KBM-7 (cell line): ENCODE results near the gene ERMP1.
"Not testable (repeated sequence)": the region's sequence is repeated elsewhere in the genome, so short reads cannot be mapped to it uniquely, and the experiment has no call there.

ENCODE experiments used
- DNase-seq: peaks from one replicate; pipeline ENCODE4 v3.0.0-alpha.2; 2015
- in situ Hi-C: fragments of 300-500 bp; cut with MboI; formaldehyde crosslinking; loops from 2 replicates; pipeline ENCODE4 v1.14.3; 2020; ENCODE audit warnings: low sequenced_read_pairs, low pct_unique_long_range_greater_than_20kb, mixed read lengths

The ERMP1 gene

GRCh38 chr9:5832071-5832537 lies 813 bp downstream of the ERMP1 start:
- in situ Hi-C loops = no loop called here
- peak; percentile 71 for DNase-seq

- in situ Hi-C loops = no loop called here
- no peak for DNase-seq
Measured at GRCh38 chr9:5825895-5826622, 6.9 kb downstream of the ERMP1 start.

- in situ Hi-C loops = no loop called here
- no peak for DNase-seq
Measured at GRCh38 chr9:5825223-5825622, 7.7 kb downstream of the ERMP1 start.

GRCh38 chr9:5820425-5820824 lies 12.5 kb downstream of the ERMP1 start:
- in situ Hi-C loops = no loop called here
- DNase-seq = no peak

- in situ Hi-C loops = no loop called here
- no peak for DNase-seq
Measured at GRCh38 chr9:5819174-5819573, 13.7 kb downstream of the ERMP1 start.

- in situ Hi-C loops = no loop called here
- no peak for DNase-seq
Measured at GRCh38 chr9:5818424-5819142, 14.3 kb downstream of the ERMP1 start.

GRCh38 chr9:5817862-5818261 lies 15.1 kb downstream of the ERMP1 start:
- in situ Hi-C loops = no loop called here
- peak; percentile 39 for DNase-seq

GRCh38 chr9:5815461-5815860 lies 17.5 kb downstream of the ERMP1 start:
- in situ Hi-C loops = no loop called here
- DNase-seq = no peak

- in situ Hi-C loops = no loop called here
- no peak for DNase-seq
Measured at GRCh38 chr9:5813824-5814223, 19.1 kb downstream of the ERMP1 start.

GRCh38 chr9:5811751-5812150 lies 21.2 kb downstream of the ERMP1 start:
- in situ Hi-C loops = no loop called here
- no peak for DNase-seq

GRCh38 chr9:5805478-5805877 lies 27.4 kb downstream of the ERMP1 start:
- no peak for DNase-seq
- in situ Hi-C loops = no loop called here

GRCh38 chr9:5801739-5802113 lies 31.2 kb downstream of the ERMP1 start:
- DNase-seq = no peak
- in situ Hi-C loops = no loop called here

- DNase-seq = no peak
- in situ Hi-C loops = no loop called here
Measured at GRCh38 chr9:5800969-5801738, 31.8 kb downstream of the ERMP1 start.

GRCh38 chr9:5800378-5800777 lies 32.5 kb downstream of the ERMP1 start:
- DNase-seq, in situ Hi-C loops: not testable (repeated sequence)

- DNase-seq = peak; percentile 48
- in situ Hi-C loops = no loop called here
Measured at GRCh38 chr9:5799314-5799713, 33.6 kb downstream of the ERMP1 start.

- in situ Hi-C loops = no loop called here
- DNase-seq = no peak
Measured at GRCh38 chr9:5798581-5798980, 34.3 kb downstream of the ERMP1 start.

GRCh38 chr9:5796298-5796697 lies 36.6 kb downstream of the ERMP1 start:
- in situ Hi-C loops = no loop called here
- DNase-seq = no peak

- in situ Hi-C loops = no loop called here
- DNase-seq = no peak
Measured at GRCh38 chr9:5793812-5794211, 39.1 kb downstream of the ERMP1 start.

- in situ Hi-C loops = no loop called here
- DNase-seq = no peak
Measured at GRCh38 chr9:5791870-5792269, 41.0 kb downstream of the ERMP1 start.

GRCh38 chr9:5790923-5791322 lies 42.0 kb downstream of the ERMP1 start:
- in situ Hi-C loops = no loop called here
- peak; percentile 16 for DNase-seq
